ENCODE measurements around the gene TRPM3.
A peak's percentile ranks its signal among the peaks of the same experiment; 100 is the strongest.

Gene TRPM3

GRCh38 chr9:70553707-70554673, 567.4 kb downstream of the TRPM3 start:
- peak; percentile 51 for DNase-seq (ENCODE audit: low spot score)

- no peak for DNase-seq (ENCODE audit: low spot score)
Measured at GRCh38 chr9:70552561-70552960, 568.9 kb downstream of the TRPM3 start.

DNA sequence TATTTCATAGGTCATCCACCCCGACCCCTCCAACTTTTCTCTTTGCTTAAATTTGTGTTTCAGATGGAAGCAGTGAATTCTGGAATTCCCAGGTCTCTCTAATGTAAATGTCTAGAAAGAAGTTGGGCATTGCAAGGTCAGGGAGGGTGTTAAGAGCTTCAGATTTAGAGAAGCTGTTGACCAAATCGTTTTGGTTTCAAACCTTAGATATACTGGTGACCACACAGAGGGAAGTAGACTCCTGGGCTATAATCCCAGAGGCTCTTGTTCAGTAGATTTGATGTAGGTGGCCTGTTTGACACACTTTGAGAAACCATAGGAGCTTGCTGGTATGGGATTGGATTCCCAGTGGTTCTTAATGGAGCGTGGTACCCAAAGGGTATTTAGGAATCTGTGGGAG, 569.6 kb downstream of the TRPM3 start:
- no peak for DNase-seq (ENCODE audit: low spot score)

GRCh38 chr9:70551396-70551795, 570.0 kb downstream of the TRPM3 start:
- no peak for DNase-seq (ENCODE audit: low spot score)

DNA sequence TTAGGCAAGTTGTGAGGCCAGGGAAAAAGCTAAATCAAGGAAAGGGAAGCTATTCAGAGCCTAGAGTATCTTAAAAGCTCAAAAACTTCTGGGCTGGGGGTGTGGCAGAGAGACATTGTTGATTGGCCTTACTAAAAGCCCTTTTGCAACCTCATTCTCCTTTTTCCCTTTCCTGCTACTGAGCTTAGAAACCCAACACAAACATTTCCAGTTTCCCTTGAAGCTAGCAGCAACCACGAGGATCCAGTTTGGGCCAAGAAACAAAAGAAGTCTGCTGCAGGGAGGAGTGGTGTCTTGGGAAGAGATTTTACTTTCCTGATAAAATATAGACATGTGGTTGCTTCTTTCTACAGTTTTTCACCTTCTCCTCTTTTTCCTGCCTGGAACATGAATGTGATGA, 571.5 kb downstream of the TRPM3 start:
- no peak for DNase-seq (ENCODE audit: low spot score)

DNA sequence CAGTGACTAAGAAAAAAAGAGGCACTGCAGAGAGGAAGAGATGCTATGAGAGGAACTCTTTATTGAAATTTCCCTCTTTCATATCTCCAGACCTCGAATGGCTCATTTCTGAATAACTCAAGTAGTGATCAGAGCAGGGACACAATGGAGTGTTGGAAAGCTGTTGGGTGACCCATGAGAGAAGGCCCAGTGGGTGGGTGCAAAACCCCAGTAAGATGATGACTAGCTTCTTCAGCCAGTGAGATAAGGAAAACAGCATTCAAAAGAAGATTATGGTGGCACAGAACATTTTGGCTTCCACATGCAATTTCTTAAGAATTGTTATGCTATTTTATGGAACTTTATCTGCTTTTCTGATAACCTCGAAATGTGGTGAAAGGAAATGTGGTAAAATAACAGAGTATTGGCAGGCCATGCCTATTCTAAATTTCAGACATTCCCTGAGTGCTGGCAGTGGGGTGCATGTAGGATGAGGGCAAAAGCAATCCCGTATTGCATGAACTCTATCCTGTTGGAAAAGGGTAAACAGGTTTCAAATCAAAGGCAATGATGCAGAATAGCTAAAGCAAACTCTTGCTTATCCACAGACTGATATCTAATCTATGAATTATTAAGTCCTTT, 579.0 kb downstream of the TRPM3 start:
- no peak for DNase-seq (ENCODE audit: low spot score)

GRCh38 chr9:70540016-70540415, 581.4 kb downstream of the TRPM3 start:
- DNase-seq (ENCODE audit: low spot score) = no peak

- DNase-seq (ENCODE audit: low spot score) = no peak
Measured at GRCh38 chr9:70539526-70539925, 581.9 kb downstream of the TRPM3 start.

GRCh38 chr9:70539001-70539400, 582.4 kb downstream of the TRPM3 start:
- no peak for DNase-seq (ENCODE audit: low spot score)

GRCh38 chr9:70537084-70537483, 584.3 kb downstream of the TRPM3 start:
- no peak for DNase-seq (ENCODE audit: low spot score)

DNA sequence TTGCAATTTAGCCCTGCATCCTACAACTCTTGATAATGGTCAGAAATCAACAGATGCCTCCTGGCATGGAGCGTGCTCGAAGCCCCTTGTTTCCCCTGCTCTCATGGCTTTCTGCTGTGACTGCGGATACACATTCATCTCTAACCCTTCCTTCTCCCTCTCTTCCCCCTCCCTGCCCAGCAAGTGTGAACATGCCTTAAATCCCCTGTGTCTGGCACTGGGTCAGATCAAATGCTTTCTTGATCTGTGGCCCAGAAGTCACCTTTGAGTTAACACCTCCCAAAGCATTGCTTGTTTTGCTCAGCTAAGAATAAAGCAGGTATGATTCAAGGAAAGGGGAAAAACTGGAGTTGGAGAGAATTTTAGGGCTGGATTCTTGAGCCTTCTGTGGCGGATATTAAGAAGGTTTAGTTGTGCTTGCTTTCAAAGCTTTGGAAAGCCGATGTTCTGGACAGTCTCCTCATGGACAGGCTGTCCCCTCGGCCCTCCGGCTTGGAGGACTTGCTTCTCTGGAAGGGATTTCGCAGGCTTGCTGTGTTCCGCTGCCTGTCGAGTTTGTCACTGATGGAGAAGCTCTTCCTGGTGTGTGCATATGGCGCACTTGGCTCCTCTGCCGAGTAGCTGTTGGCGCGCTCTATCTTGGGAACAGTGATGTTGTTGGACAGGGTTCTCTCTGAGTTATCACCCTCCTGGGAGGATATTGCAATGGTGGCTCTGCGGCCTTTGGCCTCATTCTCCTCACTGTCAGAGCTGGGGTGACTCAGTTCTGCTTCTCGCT, 585.7 kb downstream of the TRPM3 start:
- no peak for DNase-seq (ENCODE audit: low spot score)

DNA sequence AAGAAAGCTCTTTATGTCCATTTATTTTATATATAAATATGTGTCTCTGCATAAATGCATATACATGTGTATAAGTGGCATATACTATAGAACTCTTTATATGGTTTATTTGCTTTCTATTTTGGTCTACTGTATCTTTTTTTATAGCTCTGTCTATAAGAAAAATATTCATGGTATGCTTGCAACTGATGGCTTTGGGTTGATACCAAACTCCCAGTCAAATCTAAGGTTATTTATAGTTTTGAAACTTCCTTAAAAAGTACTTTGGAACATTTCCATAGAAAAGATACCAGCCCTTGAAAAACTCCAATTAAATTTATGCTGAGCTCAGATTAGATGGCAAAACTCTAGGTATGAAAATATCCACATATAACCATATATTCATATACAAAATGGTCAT, 587.0 kb downstream of the TRPM3 start:
- DNase-seq (ENCODE audit: low spot score) = no peak

DNA sequence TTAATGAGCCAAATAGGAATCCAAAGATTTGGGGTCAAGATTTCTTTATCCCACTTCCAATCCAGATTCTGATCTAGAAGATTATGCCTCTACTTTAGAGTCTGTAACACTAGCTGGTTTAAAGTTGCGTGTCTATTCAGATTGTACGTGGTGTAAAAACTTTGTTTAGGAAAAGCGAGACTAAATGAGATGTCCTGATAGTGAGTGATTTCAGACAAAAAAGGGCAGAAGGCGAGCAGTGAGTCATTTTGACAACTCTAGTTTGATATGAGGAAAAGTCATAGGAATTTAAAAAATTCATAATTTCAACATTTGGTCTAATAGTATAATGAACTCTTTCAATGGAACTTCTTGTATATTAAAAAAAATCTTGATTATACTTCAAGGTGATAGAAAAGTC, 587.4 kb downstream of the TRPM3 start:
- no peak for DNase-seq (ENCODE audit: low spot score)

- no peak for DNase-seq (ENCODE audit: low spot score)
Measured at GRCh38 chr9:70533492-70533891, 587.9 kb downstream of the TRPM3 start.

- DNase-seq (ENCODE audit: low spot score) = no peak
Measured at GRCh38 chr9:70532716-70533115, 588.7 kb downstream of the TRPM3 start.

- DNase-seq (ENCODE audit: low spot score) = no peak
Measured at GRCh38 chr9:70531311-70531710, 590.1 kb downstream of the TRPM3 start.

GRCh38 chr9:70530716-70531115, 590.7 kb downstream of the TRPM3 start:
- no peak for DNase-seq (ENCODE audit: low spot score)

DNA sequence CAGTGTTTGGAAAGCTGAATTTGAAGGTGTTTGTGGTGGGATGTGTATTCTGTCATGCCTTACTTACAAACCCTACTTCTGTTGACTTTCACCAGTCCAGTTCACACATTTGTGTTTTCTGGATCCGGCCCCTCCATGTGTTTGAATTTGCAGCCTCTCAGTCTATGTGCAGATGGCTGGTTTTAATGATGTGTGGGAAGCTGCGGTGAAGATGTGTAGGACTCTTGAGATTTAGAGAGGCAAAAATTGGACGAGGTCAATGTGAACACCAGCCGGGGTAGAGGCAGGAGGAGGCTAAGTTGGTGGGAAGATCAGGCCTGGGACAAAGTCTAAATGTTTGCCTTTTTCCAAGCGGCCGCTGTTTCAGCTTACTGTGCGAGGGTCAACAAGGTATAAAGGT, 591.6 kb downstream of the TRPM3 start:
- no peak for DNase-seq (ENCODE audit: low spot score)

GRCh38 chr9:70529377-70529776, 592.0 kb downstream of the TRPM3 start:
- no peak for DNase-seq (ENCODE audit: low spot score)

- DNase-seq (ENCODE audit: low spot score) = no peak
Measured at GRCh38 chr9:70526902-70527301, 594.5 kb downstream of the TRPM3 start.

GRCh38 chr9:70525519-70525918, 595.9 kb downstream of the TRPM3 start:
- no peak for DNase-seq (ENCODE audit: low spot score)

GRCh38 chr9:70519912-70520724, 601.3 kb downstream of the TRPM3 start:
- DNase-seq (ENCODE audit: low spot score) = no peak
